ENCODE measurements around the gene CTSA. TPM values are rescaled to one million over a fixed set of nuclear protein-coding genes. Genes with fewer than 3 reads are reported as not detected.

The CTSA gene
- total RNA-seq, 1 experiment from 2014 or later: 123 TPM

- H3K9me2 ChIP-seq (ENCODE audit: insufficient read depth): no peaks in the 10 kb centered on the region
- H3K36me3 ChIP-seq (ENCODE audit: low read depth): peaks cover 15% of the 10 kb centered on the region
- H3K27me3 ChIP-seq (ENCODE audit: insufficient read depth, low read depth): no peaks in the 10 kb centered on the region
- TF ChIP-seq, protein P1, sequence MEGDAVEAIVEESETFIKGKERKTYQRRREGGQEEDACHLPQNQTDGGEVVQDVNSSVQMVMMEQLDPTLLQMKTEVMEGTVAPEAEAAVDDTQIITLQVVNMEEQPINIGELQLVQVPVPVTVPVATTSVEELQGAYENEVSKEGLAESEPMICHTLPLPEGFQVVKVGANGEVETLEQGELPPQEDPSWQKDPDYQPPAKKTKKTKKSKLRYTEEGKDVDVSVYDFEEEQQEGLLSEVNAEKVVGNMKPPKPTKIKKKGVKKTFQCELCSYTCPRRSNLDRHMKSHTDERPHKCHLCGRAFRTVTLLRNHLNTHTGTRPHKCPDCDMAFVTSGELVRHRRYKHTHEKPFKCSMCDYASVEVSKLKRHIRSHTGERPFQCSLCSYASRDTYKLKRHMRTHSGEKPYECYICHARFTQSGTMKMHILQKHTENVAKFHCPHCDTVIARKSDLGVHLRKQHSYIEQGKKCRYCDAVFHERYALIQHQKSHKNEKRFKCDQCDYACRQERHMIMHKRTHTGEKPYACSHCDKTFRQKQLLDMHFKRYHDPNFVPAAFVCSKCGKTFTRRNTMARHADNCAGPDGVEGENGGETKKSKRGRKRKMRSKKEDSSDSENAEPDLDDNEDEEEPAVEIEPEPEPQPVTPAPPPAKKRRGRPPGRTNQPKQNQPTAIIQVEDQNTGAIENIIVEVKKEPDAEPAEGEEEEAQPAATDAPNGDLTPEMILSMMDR (conservative IDR thresholded peaks at IDR 0.05): no peak
- TF ChIP-seq EZH2 (IDR thresholded peaks at IDR 0.05; ENCODE audit: low read depth): no peak
- BruUV-seq (replicated peaks): no TSS peak
- H3K9me3 ChIP-seq (ENCODE audit: insufficient read depth, low read depth): no peaks in the 10 kb centered on the region
- ChIA-PET POLR2A (ENCODE audit: unreplicated experiment) (no interaction called here), CTCF (no interaction called here)
- intact Hi-C loops (cut with micrococcal nuclease; ENCODE audit: unreplicated experiment): no loop called here
- 0 out of 2 replicates have a peak overlapping the region, but pooled peaks have one; percentile 7 for H3K27ac ChIP-seq
- H3F3A ChIP-seq (ENCODE audit: insufficient read depth, low read depth): peaks cover 32% of the 10 kb centered on the region
- H4K20me1 ChIP-seq (ENCODE audit: insufficient read depth): peaks cover 9% of the 10 kb centered on the region
- H3K79me2 ChIP-seq (ENCODE audit: low read depth): peaks cover 6% of the 10 kb centered on the region
- no peak overlapping the region for H3K4me2 ChIP-seq
- no peak overlapping the region for H3K4me3 ChIP-seq
- peaks cover 18% of the 10 kb centered on the region for H3K4me1 ChIP-seq (replicated peaks; ENCODE audit: insufficient read depth)
- DNase-seq: no peak
- H2AFZ ChIP-seq: no peak overlapping the region
These were observed 16.2 kb downstream of the CTSA start for GRCh38 chr20:45907219-45907948.

- Histone ChIP-seq H3K27me3 (ENCODE audit: insufficient read depth, low read depth) (no peaks in the 10 kb centered on the region), H3K79me2 (ENCODE audit: low read depth) (peaks cover 6% of the 10 kb centered on the region), H3K36me3 (ENCODE audit: low read depth) (peaks cover 15% of the 10 kb centered on the region), H3K4me2 (no peak overlapping the region), H3K9me2 (ENCODE audit: insufficient read depth) (no peaks in the 10 kb centered on the region), H4K20me1 (ENCODE audit: insufficient read depth) (peaks cover 9% of the 10 kb centered on the region), H3K27ac (no peak overlapping the region), H3F3A (ENCODE audit: insufficient read depth, low read depth) (peaks cover 32% of the 10 kb centered on the region), H3K4me1 (replicated peaks; ENCODE audit: insufficient read depth) (peaks cover 18% of the 10 kb centered on the region), H3K9me3 (ENCODE audit: insufficient read depth, low read depth) (no peaks in the 10 kb centered on the region), H3K4me3 (no peak overlapping the region), H2AFZ (no peak overlapping the region)
- intact Hi-C loops (cut with micrococcal nuclease; ENCODE audit: unreplicated experiment): no loop called here
- no peak for DNase-seq
- POLR2A ChIA-PET (ENCODE audit: unreplicated experiment): interaction anchor here (0.6 kb wide), 1 partner anchor 34 kb away, joined by 3 read pairs; no protein-coding TSS in a partner anchor
- CTCF ChIA-PET: no interaction called here
- no TSS peak for BruUV-seq (replicated peaks)
- TF ChIP-seq, protein P1 (conservative IDR thresholded peaks at IDR 0.05): no peak
- no peak for TF ChIP-seq EZH2 (IDR thresholded peaks at IDR 0.05; ENCODE audit: low read depth)
These were observed 16.9 kb downstream of the CTSA start for GRCh38 chr20:45908084-45908483.

DNA sequence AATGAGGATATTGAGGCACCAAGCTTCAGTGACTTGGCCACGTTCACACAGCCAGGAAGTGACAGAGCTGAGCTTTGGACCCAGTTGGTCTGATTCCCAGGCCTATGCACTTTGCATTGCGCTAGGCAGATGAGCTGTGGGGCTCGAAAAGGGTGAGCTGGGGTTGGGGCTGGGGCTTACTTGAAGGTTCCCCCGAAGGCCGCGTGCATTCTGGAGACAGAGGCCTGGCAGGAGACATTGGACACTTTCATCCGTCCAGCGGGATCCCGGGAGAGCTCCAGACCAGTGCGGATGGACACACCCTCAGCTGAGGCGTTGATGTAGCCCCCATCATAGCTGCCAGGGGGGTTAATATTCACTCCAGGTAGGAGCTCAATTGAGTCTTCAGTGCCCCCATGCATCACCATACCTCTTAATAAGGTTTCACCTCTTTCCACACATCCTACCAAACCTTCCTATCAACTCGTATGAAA is 18.2 kb downstream of the CTSA start:
- H3K36me3 ChIP-seq (ENCODE audit: low read depth): peaks cover 11% of the 10 kb centered on the region
- intact Hi-C loops (cut with micrococcal nuclease; ENCODE audit: unreplicated experiment): no loop called here
- H3K9me2 ChIP-seq (ENCODE audit: insufficient read depth): no peaks in the 10 kb centered on the region
- ChIA-PET POLR2A (ENCODE audit: unreplicated experiment) (no interaction called here), CTCF (no interaction called here)
- no peak overlapping the region for H3K27ac ChIP-seq
- no TSS peak for BruUV-seq (replicated peaks)
- H3K4me1 ChIP-seq (replicated peaks; ENCODE audit: insufficient read depth): peaks cover 24% of the 10 kb centered on the region
- H3F3A ChIP-seq (ENCODE audit: insufficient read depth, low read depth): peaks cover 29% of the 10 kb centered on the region
- no peak overlapping the region for H2AFZ ChIP-seq
- H3K4me2 ChIP-seq: no peak overlapping the region
- no peak for DNase-seq
- H3K9me3 ChIP-seq (ENCODE audit: insufficient read depth, low read depth): no peaks in the 10 kb centered on the region
- H3K79me2 ChIP-seq (ENCODE audit: low read depth): peaks cover 6% of the 10 kb centered on the region
- H3K4me3 ChIP-seq: no peak overlapping the region
- H3K27me3 ChIP-seq (ENCODE audit: insufficient read depth, low read depth): no peaks in the 10 kb centered on the region
- peaks cover 9% of the 10 kb centered on the region for H4K20me1 ChIP-seq (ENCODE audit: insufficient read depth)
- TF ChIP-seq EZH2 (IDR thresholded peaks at IDR 0.05; ENCODE audit: low read depth): no peak
- TF ChIP-seq, protein P1 (conservative IDR thresholded peaks at IDR 0.05): no peak

Data from PC-9 (cell line).